Gastroesophageal sphincter (tissue), 2 donors: ENCODE data around the gene MOAP1.

Experiments used
- EP300 ChIP-seq: sonication (generic); formaldehyde crosslinking; IDR thresholded peaks from one replicate; pipeline ENCODE4 v1.6.1; 2017; ENCODE audit warnings: antibody characterized with exemption, mild to moderate bottlenecking
- POLR2A ChIP-seq, 2 donors: fragments of 450-650 bp; IDR thresholded peaks; one replicate each; pipeline ENCODE4 v1.6.1; 2017; ENCODE audit warnings: antibody characterized with exemption in 2 of 2, mild to moderate bottlenecking in 2 of 2, moderate library complexity in 1 of 2

GRCh38 chr14:93175492-93175891, 9.2 kb downstream of the MOAP1 start:
- no peak for TF ChIP-seq EP300
- no peak for TF ChIP-seq POLR2A (IDR thresholded peaks at IDR 0.05)
